Epithelial cell of proximal tubule (primary cell): ENCODE data around the gene RHBDF2. TPM values are rescaled to one million over a fixed set of nuclear protein-coding genes. Genes with fewer than 3 reads are reported as not detected.

ENCODE experiments used
- DNase-seq: peaks from one replicate; pipeline ENCODE4 v3.0.0-alpha.2; 2011; ENCODE audit warnings: low read depth
- H3K4me3 ChIP-seq: 2 replicates; pipeline ENCODE4 v1.5.1; 2011; ENCODE audit warnings: low read depth, mild to moderate bottlenecking, low read length
- total RNA-seq: library from RNA; depleted of rRNA; stranded (reverse); fragments of >200 nt; gene quantifications from 2 replicates; pipeline ENCODE4 v1.2.3, GENCODE V29; 2015
- TF ChIP-seq, protein P1 (sequence below): conservative IDR thresholded peaks from 2 replicates; pipeline ENCODE4 v1.5.1; 2012; ENCODE audit warnings: low read depth, mild to moderate bottlenecking, low read length

RHBDF2 gene
- total RNA-seq, 1 donor from 2014 or later = 101 TPM

GRCh38 chr17:76442341-76443338, 58.6 kb downstream of the RHBDF2 start:
- no peak overlapping the region for H3K4me3 ChIP-seq
- TF ChIP-seq, protein P1, sequence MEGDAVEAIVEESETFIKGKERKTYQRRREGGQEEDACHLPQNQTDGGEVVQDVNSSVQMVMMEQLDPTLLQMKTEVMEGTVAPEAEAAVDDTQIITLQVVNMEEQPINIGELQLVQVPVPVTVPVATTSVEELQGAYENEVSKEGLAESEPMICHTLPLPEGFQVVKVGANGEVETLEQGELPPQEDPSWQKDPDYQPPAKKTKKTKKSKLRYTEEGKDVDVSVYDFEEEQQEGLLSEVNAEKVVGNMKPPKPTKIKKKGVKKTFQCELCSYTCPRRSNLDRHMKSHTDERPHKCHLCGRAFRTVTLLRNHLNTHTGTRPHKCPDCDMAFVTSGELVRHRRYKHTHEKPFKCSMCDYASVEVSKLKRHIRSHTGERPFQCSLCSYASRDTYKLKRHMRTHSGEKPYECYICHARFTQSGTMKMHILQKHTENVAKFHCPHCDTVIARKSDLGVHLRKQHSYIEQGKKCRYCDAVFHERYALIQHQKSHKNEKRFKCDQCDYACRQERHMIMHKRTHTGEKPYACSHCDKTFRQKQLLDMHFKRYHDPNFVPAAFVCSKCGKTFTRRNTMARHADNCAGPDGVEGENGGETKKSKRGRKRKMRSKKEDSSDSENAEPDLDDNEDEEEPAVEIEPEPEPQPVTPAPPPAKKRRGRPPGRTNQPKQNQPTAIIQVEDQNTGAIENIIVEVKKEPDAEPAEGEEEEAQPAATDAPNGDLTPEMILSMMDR = no peak
- no peak for DNase-seq

GRCh38 chr17:76441686-76442340, 59.4 kb downstream of the RHBDF2 start:
- H3K4me3 ChIP-seq = no peak overlapping the region
- no peak for DNase-seq
- TF ChIP-seq, protein P1 = no peak

- no peak for DNase-seq
- TF ChIP-seq, protein P1 = no peak
- no peak overlapping the region for H3K4me3 ChIP-seq
These were observed 60.4 kb downstream of the RHBDF2 start for GRCh38 chr17:76440751-76441362.

GRCh38 chr17:76439314-76439928, 61.8 kb downstream of the RHBDF2 start:
- no peak for DNase-seq
- no peak overlapping the region for H3K4me3 ChIP-seq
- TF ChIP-seq, protein P1 = no peak

DNA sequence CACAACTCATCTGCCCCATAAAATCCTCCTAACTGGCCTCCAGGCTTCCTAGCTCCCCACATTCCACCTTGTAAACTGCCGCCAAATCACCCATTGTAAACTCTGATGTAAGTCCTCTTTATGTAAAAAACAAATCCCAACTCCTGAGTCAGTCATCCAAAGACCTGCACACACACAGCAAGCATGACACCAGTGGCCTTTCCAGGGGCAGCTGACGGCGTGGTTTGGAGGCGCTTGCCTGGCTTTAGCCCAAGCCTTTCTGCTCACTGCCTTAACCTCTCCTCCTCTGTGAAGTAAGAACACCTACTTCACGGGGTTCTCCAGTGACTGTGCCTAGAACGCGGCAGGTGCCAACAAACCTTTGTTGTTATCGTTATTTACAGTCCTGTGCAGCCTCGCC, 62.3 kb downstream of the RHBDF2 start:
- no peak for DNase-seq
- no peak overlapping the region for H3K4me3 ChIP-seq
- TF ChIP-seq, protein P1 = no peak

DNA sequence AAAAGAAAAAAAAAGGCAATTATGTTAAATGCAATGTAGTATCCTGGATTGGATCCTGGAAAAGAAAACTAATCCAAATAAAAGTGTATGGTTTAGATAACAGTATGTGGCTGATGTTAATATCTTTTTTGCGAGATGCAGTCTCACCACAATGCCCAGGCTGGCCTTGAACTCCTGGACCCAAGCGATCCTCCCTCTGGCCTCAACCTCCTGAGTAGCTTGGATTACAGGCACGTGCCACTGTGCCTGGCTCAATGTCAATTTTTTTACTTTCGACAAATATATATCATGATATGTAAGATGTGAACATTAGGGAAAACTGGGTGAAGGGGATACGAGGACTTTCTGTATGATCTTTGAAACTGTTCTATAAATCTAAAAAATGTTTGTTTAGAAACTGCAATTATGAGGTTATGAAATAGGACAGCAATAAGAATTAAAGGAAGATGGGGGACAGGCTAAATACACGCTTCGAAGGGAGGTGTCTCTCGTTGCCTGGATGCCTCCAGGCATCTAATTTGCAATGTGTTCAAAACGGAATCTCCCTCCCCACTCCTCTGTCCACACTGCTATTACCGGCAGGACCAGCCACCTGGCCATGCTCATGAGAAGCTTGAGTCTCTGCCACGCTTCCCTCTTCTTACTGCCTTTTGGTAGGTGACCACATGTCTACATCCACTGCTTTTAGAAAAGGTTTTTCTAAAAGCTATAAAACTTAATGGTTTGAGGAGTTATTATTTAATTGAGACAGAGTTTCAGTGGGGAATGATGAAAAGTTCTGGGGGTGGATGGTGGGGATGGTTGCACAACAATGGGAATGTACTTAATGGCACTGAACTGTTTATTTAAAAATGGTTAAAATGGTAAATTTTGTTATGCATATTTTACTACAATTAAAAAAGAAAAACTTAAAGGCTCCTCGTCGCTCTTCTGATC, 63.5 kb downstream of the RHBDF2 start:
- TF ChIP-seq, protein P1 = no peak
- no peak overlapping the region for H3K4me3 ChIP-seq
- DNase-seq = no peak
